IPS-15b (cell line): ENCODE measurements around the gene GALNT6.

Experiments
- H3K27me3 ChIP-seq: one replicate; pipeline ENCODE4 v1.6.1; 2013; ENCODE audit warnings: low read length; ENCODE audit not compliant: control insufficient read depth, insufficient read depth
- H3K36me3 ChIP-seq: one replicate; pipeline ENCODE4 v1.6.1; 2013; ENCODE audit warnings: low read length; ENCODE audit not compliant: control insufficient read depth, insufficient read depth
- H3K4me1 ChIP-seq: one replicate; pipeline ENCODE4 v1.6.1; 2013; ENCODE audit warnings: mild to moderate bottlenecking, low read length; ENCODE audit not compliant: control insufficient read depth, insufficient read depth
- H3K4me3 ChIP-seq: one replicate; pipeline ENCODE4 v1.5.1; 2013; ENCODE audit warnings: low read depth, low read length
- H3K9ac ChIP-seq: one replicate; pipeline ENCODE4 v1.6.1; 2013; ENCODE audit warnings: low read depth, mild to moderate bottlenecking, low read length
- H3K9me3 ChIP-seq: one replicate; pipeline ENCODE4 v1.6.1; 2013; ENCODE audit warnings: mild to moderate bottlenecking, low read length; ENCODE audit not compliant: control insufficient read depth, insufficient read depth

Gene GALNT6

GRCh38 chr12:51311389-51311788, 79.8 kb downstream of the GALNT6 start:
- no peaks in the 10 kb centered on the region for H3K27me3 ChIP-seq
- no peaks in the 10 kb centered on the region for H3K4me1 ChIP-seq

GRCh38 chr12:51307655-51308593, 83.3 kb downstream of the GALNT6 start:
- no peaks in the 10 kb centered on the region for H3K9me3 ChIP-seq
- H3K36me3 ChIP-seq = no peaks in the 10 kb centered on the region
- H3K9ac ChIP-seq = no peak overlapping the region
- H3K4me1 ChIP-seq = no peaks in the 10 kb centered on the region
- H3K27me3 ChIP-seq = no peaks in the 10 kb centered on the region
- H3K4me3 ChIP-seq = no peak overlapping the region

More at GRCh38 chr12:51311389-51311788, 79.8 kb downstream of the GALNT6 start:
- Histone ChIP-seq H3K9ac (no peak overlapping the region), H3K9me3 (no peaks in the 10 kb centered on the region), H3K36me3 (no peaks in the 10 kb centered on the region), H3K4me3 (no peak overlapping the region)

- no peaks in the 10 kb centered on the region for H3K9me3 ChIP-seq
- no peaks in the 10 kb centered on the region for H3K4me1 ChIP-seq
- H3K27me3 ChIP-seq = no peaks in the 10 kb centered on the region
- H3K9ac ChIP-seq = no peak overlapping the region
- H3K36me3 ChIP-seq = no peaks in the 10 kb centered on the region
- no peak overlapping the region for H3K4me3 ChIP-seq
Measured at GRCh38 chr12:51306507-51306906, 84.7 kb downstream of the GALNT6 start.
